GM12878 (cell line): ENCODE measurements around the gene MAST2. TPM values are rescaled to one million over a fixed set of nuclear protein-coding genes. Genes with fewer than 3 reads are reported as not detected.
A peak's percentile ranks its signal among the peaks of the same experiment; 100 is the strongest.

Source experiments
- BCLAF1 ChIP-seq: fragments of 450-650 bp; IDR thresholded peaks from 2 replicates; pipeline ENCODE4 v1.6.1; 2017; ENCODE audit warnings: antibody characterized with exemption, mild to moderate bottlenecking, moderate library complexity
- BHLHE40 ChIP-seq, 2 experiments: fragments of 450-650 bp in 1 of 2; IDR thresholded peaks; 2 replicates each; pipeline ENCODE4 v1.6.1; 2011 to 2017; ENCODE audit warnings: low read depth in 2 of 2, borderline replicate concordance in 1 of 2, improper control_type of control experiment in 1 of 2, low read length in 1 of 2, mild to moderate bottlenecking in 1 of 2
- BRCA1 ChIP-seq: IDR thresholded peaks from 2 replicates; pipeline ENCODE4 v1.6.1; 2011; ENCODE audit warnings: low read depth, low read length, improper control_type of control experiment
- E2F8 ChIP-seq: fragments of 450-650 bp; IDR thresholded peaks from 2 replicates; pipeline ENCODE4 v1.6.1; 2018; ENCODE audit warnings: mild to moderate bottlenecking, low read depth, moderate library complexity; ENCODE audit not compliant: partially characterized antibody
- E4F1 ChIP-seq: fragments of 450-650 bp; IDR thresholded peaks from 2 replicates; pipeline ENCODE4 v1.6.1; 2018; ENCODE audit warnings: borderline replicate concordance, mild to moderate bottlenecking; ENCODE audit not compliant: partially characterized antibody
- EP300 ChIP-seq, 2 experiments: fragments of 150-350 bp in 1 of 2; IDR thresholded peaks; 2 replicates each; pipeline ENCODE4 v1.6.1; 2011 to 2012; ENCODE audit warnings: low read depth in 2 of 2, low read length in 2 of 2, borderline replicate concordance in 1 of 2, improper control_type of control experiment in 1 of 2, inconsistent platforms in 1 of 2; ENCODE audit not compliant: control insufficient read depth in 1 of 2
- HSF1 ChIP-seq: fragments of 150-350 bp; IDR thresholded peaks from 2 replicates; pipeline ENCODE4 v1.6.1; 2014; ENCODE audit warnings: mild to moderate bottlenecking, low read depth, low read length
- JUNB ChIP-seq: IDR thresholded peaks from 2 replicates; pipeline ENCODE4 v1.6.1; 2016; ENCODE audit warnings: antibody characterized with exemption, mild to moderate bottlenecking
- NR2C1 ChIP-seq: fragments of 450-650 bp; IDR thresholded peaks from 2 replicates; pipeline ENCODE4 v1.6.1; 2017; ENCODE audit warnings: antibody characterized with exemption, mild to moderate bottlenecking, moderate library complexity
- NR2F1 ChIP-seq: fragments of 450-650 bp; conservative IDR thresholded peaks from 2 replicates; pipeline ENCODE4 v1.6.1; 2017; ENCODE audit warnings: mild to moderate bottlenecking
- PML ChIP-seq: IDR thresholded peaks from 2 replicates; pipeline ENCODE4 v1.6.1; 2012; ENCODE audit warnings: low read length, inconsistent platforms
- RUNX3 ChIP-seq: IDR thresholded peaks from 2 replicates; pipeline ENCODE4 v1.6.1; 2012; ENCODE audit warnings: low read length, inconsistent platforms
- STAT1 ChIP-seq: fragments of 450-650 bp; conservative IDR thresholded peaks from 2 replicates; pipeline ENCODE4 v1.6.1; 2014; ENCODE audit warnings: antibody characterized with exemption, mild to moderate bottlenecking
- TBL1XR1 ChIP-seq: IDR thresholded peaks from 2 replicates; pipeline ENCODE4 v1.6.1; 2012; ENCODE audit warnings: low read depth, low read length, improper control_type of control experiment
- ZNF592 ChIP-seq: fragments of 450-650 bp; IDR thresholded peaks from 2 replicates; pipeline ENCODE4 v1.6.1; 2017; ENCODE audit warnings: mild to moderate bottlenecking, moderate library complexity
- ZNF622 ChIP-seq: fragments of 450-650 bp; IDR thresholded peaks from 2 replicates; pipeline ENCODE4 v1.6.1; 2017; ENCODE audit warnings: mild to moderate bottlenecking, inconsistent platforms
- polyA plus RNA-seq, 11 experiments: library from polyadenylated mRNA; depleted of rRNA in 4 of 11; unstranded in 6 of 11; stranded (reverse) in 5 of 11; fragments of >200 nt; fragmentation: Nextera tagmentation in 4 of 11; fragmentation: Illumina TruSeq in 1 of 11; extraction: Ambion mirVana in 4 of 11; extraction: Trizol in 1 of 11; gene quantifications; 1 replicate in 1 of 11; 2 replicates in 10 of 11; pipeline versions ENCODE4 v1.2.1 to v1.2.3, GENCODE V29; 2011 to 2016; ENCODE audit warnings: inconsistent platforms in 2 of 11, missing spikeins in 2 of 11, low read depth in 1 of 11
- total RNA-seq, 4 experiments: library from RNA; depleted of rRNA in 3 of 4; stranded (reverse); fragments of >200 nt in 3 of 4; fragmentation: Illumina TruSeq in 1 of 4; extraction: Trizol in 1 of 4; gene quantifications; 2 replicates each; pipeline versions ENCODE4 v1.2.1 to v1.2.3, GENCODE V29; 2013 to 2021

MAST2 gene
- total and polyA plus RNA-seq, 10 of the 15 experiments (the other 5 are each of a cell fraction or from before 2014, with no cell fraction given): 1.0 to 28.7 (median 13.8) TPM

- no peak for TF ChIP-seq ZNF592
- no peak for TF ChIP-seq BCLAF1
- no peak for TF ChIP-seq TBL1XR1
- TF ChIP-seq EP300 (IDR thresholded peaks at IDR 0.05; ENCODE audit: borderline replicate concordance in 1 of 2, control insufficient read depth in 1 of 2, low read depth in 2 of 2, low read length in 2 of 2): no peak
- TF ChIP-seq STAT1: no peak
- no peak for TF ChIP-seq E2F8
- no peak for TF ChIP-seq NR2F1
- TF ChIP-seq BRCA1: no peak
- TF ChIP-seq BHLHE40 (IDR thresholded peaks at IDR 0.05; ENCODE audit: borderline replicate concordance in 1 of 2, low read depth in 2 of 2, low read length in 1 of 2): no peak
- no peak for TF ChIP-seq PML
- no peak for TF ChIP-seq HSF1
- peak; percentile 49 for TF ChIP-seq JUNB
- no peak for TF ChIP-seq E4F1
- no peak for TF ChIP-seq NR2C1
- no peak for TF ChIP-seq RUNX3
- no peak for TF ChIP-seq ZNF622
Observed at GRCh38 chr1:45913183-45913683, 109.8 kb downstream of the MAST2 start (continued).
